Skeletal muscle tissue (tissue), 4 donors: ENCODE data around the gene FBXO47. TPM values are rescaled to one million over a fixed set of nuclear protein-coding genes. Genes with fewer than 3 reads are reported as not detected.

Source experiments
- H3K27ac ChIP-seq: one replicate; pipeline ENCODE4 v1.7.0; 2013; ENCODE audit warnings: mild to moderate bottlenecking, low read depth, low read length, inconsistent platforms
- H3K27me3 ChIP-seq, 3 donors: one replicate each; pipeline ENCODE4 v1.7.0; 2013; ENCODE audit warnings: low read length in 3 of 3; ENCODE audit not compliant: control insufficient read depth in 3 of 3, insufficient read depth in 3 of 3
- H3K36me3 ChIP-seq, 3 donors: one replicate each; pipeline ENCODE4 v1.7.0; 2013; ENCODE audit warnings: low read length in 3 of 3; ENCODE audit not compliant: control insufficient read depth in 3 of 3, insufficient read depth in 3 of 3
- H3K4me1 ChIP-seq, 3 donors: one replicate each; pipeline ENCODE4 v1.7.0; 2013; ENCODE audit warnings: low read length in 3 of 3, mild to moderate bottlenecking in 3 of 3; ENCODE audit not compliant: control insufficient read depth in 3 of 3, insufficient read depth in 3 of 3
- H3K4me3 ChIP-seq, 3 donors: one replicate each; pipeline ENCODE4 v1.7.0; 2013; ENCODE audit warnings: low read length in 3 of 3
- H3K9ac ChIP-seq, 3 donors: one replicate each; pipeline ENCODE4 v1.7.0; 2013; ENCODE audit warnings: low read length in 3 of 3, mild to moderate bottlenecking in 3 of 3, moderate library complexity in 2 of 3, low read depth in 1 of 3
- H3K9me3 ChIP-seq, 3 donors: one replicate each; pipeline ENCODE4 v1.7.0; 2013; ENCODE audit warnings: low read length in 3 of 3; ENCODE audit not compliant: control insufficient read depth in 3 of 3
- total RNA-seq: library from RNA; depleted of rRNA; stranded (reverse); fragments of >200 nt; gene quantifications from one replicate; pipeline ENCODE4 v1.2.3, GENCODE V29; 2014
- donor health status: Osteomylitis.

The FBXO47 gene
- total RNA-seq, 1 donor from 2014 or later = not detected

DNA sequence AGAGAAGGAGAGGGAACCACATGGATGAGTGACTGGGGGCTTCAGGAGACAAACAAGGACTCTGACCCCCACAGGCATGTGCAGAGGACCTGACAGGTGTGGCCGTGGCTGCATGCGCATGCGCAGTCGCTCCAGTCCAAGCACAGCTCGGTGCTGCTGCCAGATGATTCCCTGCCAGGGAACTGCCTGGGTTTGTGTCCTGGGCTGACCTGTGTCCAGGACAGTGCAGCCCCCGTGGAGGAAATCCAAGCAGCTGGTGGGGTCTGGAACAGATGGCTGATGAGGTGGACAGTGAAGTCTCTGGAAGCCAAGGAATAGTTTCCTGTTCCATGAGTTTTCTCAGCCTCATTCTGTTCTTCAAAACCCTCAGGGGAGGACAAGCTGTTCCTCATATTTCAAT, 70.0 kb downstream of the FBXO47 start:
- H3K9ac ChIP-seq = peak overlapping the region in 1 of 3 donors; percentile 62

GRCh38 chr17:38896346-38896954, 70.8 kb downstream of the FBXO47 start:
- peak overlapping the region; percentile 69 for H3K27ac ChIP-seq
- H3K9ac ChIP-seq = peak overlapping the region; percentile 30 to 62 (median 50)
- no peaks in the 10 kb centered on the region for H3K27me3 ChIP-seq
- H3K36me3 ChIP-seq = peaks cover 16 to 22% (median 19%) of the 10 kb centered on the region in 3 donors
- no peaks in the 10 kb centered on the region for H3K9me3 ChIP-seq
- peak overlapping the region in 1 of 3 donors; percentile 41 for H3K4me3 ChIP-seq
- peaks cover 59 to 72% (median 66%) of the 10 kb centered on the region in 3 donors for H3K4me1 ChIP-seq

More for the DNA sequence above, 70.0 kb downstream of the FBXO47 start:
- Histone ChIP-seq H3K27me3 (no peaks in the 10 kb centered on the region), H3K4me1 (peaks cover 64 to 76% (median 72%) of the 10 kb centered on the region in 3 donors), H3K27ac (peak overlapping the region; percentile 69), H3K36me3 (peaks cover 10 to 16% (median 12%) of the 10 kb centered on the region in 3 donors), H3K9me3 (no peaks in the 10 kb centered on the region), H3K4me3 (peak overlapping the region in 1 of 3 donors; percentile 41)

GRCh38 chr17:38894276-38894675, 72.9 kb downstream of the FBXO47 start:
- H3K9me3 ChIP-seq = no peaks in the 10 kb centered on the region
- H3K4me3 ChIP-seq = no peak overlapping the region
- peak overlapping the region; percentile 52 for H3K27ac ChIP-seq
- H3K9ac ChIP-seq = no peak overlapping the region
- peaks cover 46 to 58% (median 52%) of the 10 kb centered on the region in 3 donors for H3K4me1 ChIP-seq
- no peaks in the 10 kb centered on the region for H3K27me3 ChIP-seq
- peaks cover 23 to 33% (median 25%) of the 10 kb centered on the region in 3 donors for H3K36me3 ChIP-seq

- peaks cover 18 to 33% (median 20%) of the 10 kb centered on the region in 3 donors for H3K36me3 ChIP-seq
- H3K27me3 ChIP-seq = no peaks in the 10 kb centered on the region
- H3K9ac ChIP-seq = peak overlapping the region in 1 of 3 donors; percentile 60
- H3K4me3 ChIP-seq = no peak overlapping the region
- H3K4me1 ChIP-seq = peaks cover 41 to 52% (median 45%) of the 10 kb centered on the region in 3 donors
- no peaks in the 10 kb centered on the region for H3K9me3 ChIP-seq
- peak overlapping the region; percentile 52 for H3K27ac ChIP-seq
These were observed 73.6 kb downstream of the FBXO47 start for GRCh38 chr17:38893607-38894006.

GRCh38 chr17:38893113-38893512, 74.1 kb downstream of the FBXO47 start:
- peaks cover 18 to 33% (median 20%) of the 10 kb centered on the region in 3 donors for H3K36me3 ChIP-seq

GRCh38 chr17:38892620-38893019, 74.6 kb downstream of the FBXO47 start:
- no peak overlapping the region for H3K4me3 ChIP-seq
- no peak overlapping the region for H3K27ac ChIP-seq
- peaks cover 18 to 33% (median 20%) of the 10 kb centered on the region in 3 donors for H3K36me3 ChIP-seq
- H3K9me3 ChIP-seq = no peaks in the 10 kb centered on the region
- no peaks in the 10 kb centered on the region for H3K27me3 ChIP-seq
- no peak overlapping the region for H3K9ac ChIP-seq
- peaks cover 31 to 42% (median 36%) of the 10 kb centered on the region in 3 donors for H3K4me1 ChIP-seq

More at GRCh38 chr17:38893113-38893512, 74.1 kb downstream of the FBXO47 start:
- Histone ChIP-seq H3K9ac (no peak overlapping the region), H3K27ac (peak overlapping the region; percentile 52), H3K9me3 (no peaks in the 10 kb centered on the region), H3K27me3 (no peaks in the 10 kb centered on the region), H3K4me1 (peaks cover 36 to 47% (median 41%) of the 10 kb centered on the region in 3 donors), H3K4me3 (no peak overlapping the region)

- Histone ChIP-seq H3K9me3 (no peaks in the 10 kb centered on the region), H3K27ac (no peak overlapping the region), H3K27me3 (no peaks in the 10 kb centered on the region), H3K9ac (no peak overlapping the region), H3K4me1 (peaks cover 25 to 42% (median 36%) of the 10 kb centered on the region in 3 donors), H3K4me3 (no peak overlapping the region), H3K36me3 (peaks cover 18 to 35% (median 20%) of the 10 kb centered on the region in 3 donors)
These were observed 75.1 kb downstream of the FBXO47 start for GRCh38 chr17:38892083-38892482.

DNA sequence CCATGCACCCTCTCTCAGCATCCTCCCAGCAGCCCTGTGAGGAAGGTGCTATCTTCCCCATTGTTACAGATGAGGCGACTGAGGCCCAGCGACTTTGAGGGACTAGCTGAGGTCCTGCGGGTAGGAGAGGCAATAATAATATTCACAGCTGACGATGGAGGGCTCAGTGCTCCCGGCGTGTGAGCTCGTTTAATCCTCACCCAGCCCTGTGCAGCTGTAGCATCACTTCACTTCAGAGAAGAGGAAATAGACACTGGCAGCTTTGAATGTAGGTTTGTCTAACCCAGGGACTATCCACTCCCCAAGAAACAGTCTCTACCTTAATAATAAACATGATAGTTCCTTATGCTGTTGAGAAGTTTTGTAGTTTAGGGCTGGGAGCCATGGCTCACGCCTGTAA, 75.8 kb downstream of the FBXO47 start:
- Histone ChIP-seq H3K36me3 (peaks cover 17 to 35% (median 20%) of the 10 kb centered on the region in 3 donors), H3K4me3 (no peak overlapping the region), H3K9me3 (no peaks in the 10 kb centered on the region), H3K27me3 (no peaks in the 10 kb centered on the region), H3K4me1 (peaks cover 22 to 40% (median 34%) of the 10 kb centered on the region in 3 donors), H3K27ac (no peak overlapping the region), H3K9ac (no peak overlapping the region)

DNA sequence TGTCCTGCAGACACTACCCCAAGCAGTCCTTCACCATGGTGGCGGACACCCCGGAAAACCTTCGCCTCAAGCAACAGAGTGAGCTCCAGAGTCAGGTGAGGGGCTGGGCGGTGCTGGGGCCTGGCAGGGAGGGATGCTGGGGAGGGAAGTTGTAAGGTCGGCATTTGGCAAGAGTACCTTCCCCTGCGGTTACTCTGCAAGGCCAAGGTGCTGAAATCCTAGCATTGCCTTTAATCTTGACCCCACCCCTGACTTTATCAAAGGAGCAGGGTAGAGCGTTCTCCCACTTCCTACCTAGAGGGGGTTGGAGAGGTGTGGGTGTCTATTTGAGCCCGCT, 76.8 kb downstream of the FBXO47 start:
- H3K9me3 ChIP-seq = no peaks in the 10 kb centered on the region
- peaks cover 17 to 32% (median 20%) of the 10 kb centered on the region in 3 donors for H3K36me3 ChIP-seq
- H3K27ac ChIP-seq = no peak overlapping the region
- no peak overlapping the region for H3K4me3 ChIP-seq
- H3K9ac ChIP-seq = no peak overlapping the region
- peaks cover 30 to 43% (median 40%) of the 10 kb centered on the region in 3 donors for H3K4me1 ChIP-seq
- no peaks in the 10 kb centered on the region for H3K27me3 ChIP-seq

DNA sequence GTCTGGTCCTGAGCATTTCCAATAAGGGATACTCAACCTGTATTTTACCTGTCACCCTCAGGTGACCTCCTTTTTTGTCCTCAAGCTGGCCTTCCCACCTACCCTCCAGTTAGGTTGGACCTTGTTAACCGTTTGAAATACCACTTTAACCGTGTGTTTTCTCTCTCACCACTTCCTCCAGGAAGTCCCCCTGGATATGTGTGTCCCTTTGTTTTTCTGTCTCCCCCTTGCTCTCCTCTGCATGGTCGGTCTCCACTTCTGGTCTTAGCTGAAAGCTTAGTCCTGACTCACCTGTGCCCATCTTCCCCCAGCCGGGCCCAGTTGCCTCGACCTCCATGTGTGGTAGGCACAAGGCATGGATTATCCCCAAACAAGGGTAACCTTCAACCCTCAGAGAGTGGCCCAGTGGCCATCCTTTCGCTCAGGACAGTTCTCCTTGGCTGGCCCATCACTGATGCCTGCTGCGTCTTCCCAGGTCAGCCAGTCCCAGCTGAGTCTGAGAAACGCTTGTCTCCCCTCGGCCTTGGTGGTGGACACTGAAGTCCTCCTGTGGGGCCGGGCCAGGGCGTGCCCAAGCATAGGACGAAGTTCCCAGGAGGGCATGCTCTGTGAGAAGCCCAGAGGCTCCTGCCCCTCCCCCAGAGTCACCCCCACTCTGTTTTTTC, 77.3 kb downstream of the FBXO47 start:
- Histone ChIP-seq H3K9ac (no peak overlapping the region), H3K4me1 (peaks cover 35 to 48% (median 45%) of the 10 kb centered on the region in 3 donors), H3K36me3 (peaks cover 17 to 32% (median 20%) of the 10 kb centered on the region in 3 donors), H3K9me3 (no peaks in the 10 kb centered on the region), H3K27me3 (no peaks in the 10 kb centered on the region), H3K4me3 (no peak overlapping the region), H3K27ac (no peak overlapping the region)
